Middle frontal gyrus (tissue), 1 donor: ENCODE results near the gene PPP2R3B.
"Not testable (repeated sequence)": the region's sequence is repeated elsewhere in the genome, so short reads cannot be mapped to it uniquely, and the experiment has no call there.

ENCODE experiments used
- DNase-seq: peaks from one replicate; pipeline ENCODE4 v3.0.0-alpha.2; 2015; ENCODE audit warnings: low spot score; ENCODE audit errors: extremely low spot score

PPP2R3B gene

DNA sequence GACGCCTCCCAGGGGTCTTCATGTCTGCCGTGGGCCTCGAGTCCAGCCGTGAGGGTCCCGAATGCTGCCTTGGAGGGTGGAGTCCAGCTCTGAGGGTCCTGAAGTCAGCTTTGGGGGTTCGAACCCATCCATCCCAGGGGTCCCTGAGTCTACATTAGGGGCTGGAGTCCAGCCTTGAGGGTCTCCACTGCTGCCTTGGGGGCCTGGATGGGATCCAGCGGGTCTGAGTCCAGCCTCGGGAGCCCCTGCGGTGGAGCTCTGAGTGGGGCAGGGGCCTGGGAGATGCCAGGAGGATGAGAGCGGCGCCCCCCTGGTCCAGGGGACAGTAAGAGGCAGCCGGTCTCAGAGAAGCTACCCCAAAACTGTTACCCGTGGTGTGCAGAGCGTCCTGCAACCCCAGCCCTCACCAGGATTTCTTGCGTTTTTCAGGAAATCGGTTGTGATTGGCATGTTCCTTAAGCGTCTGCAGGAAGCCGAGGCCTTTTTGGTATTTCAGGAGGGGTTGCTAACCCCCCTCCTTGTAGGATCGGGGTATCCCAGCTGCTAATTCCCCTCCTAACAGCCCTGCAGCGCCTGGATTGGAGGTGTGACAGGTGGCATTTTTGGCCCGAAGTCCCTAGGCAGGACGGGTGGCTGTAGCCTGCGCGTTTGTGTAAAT, 66.5 kb downstream of the PPP2R3B start:
- DNase-seq, result no peak

DNA sequence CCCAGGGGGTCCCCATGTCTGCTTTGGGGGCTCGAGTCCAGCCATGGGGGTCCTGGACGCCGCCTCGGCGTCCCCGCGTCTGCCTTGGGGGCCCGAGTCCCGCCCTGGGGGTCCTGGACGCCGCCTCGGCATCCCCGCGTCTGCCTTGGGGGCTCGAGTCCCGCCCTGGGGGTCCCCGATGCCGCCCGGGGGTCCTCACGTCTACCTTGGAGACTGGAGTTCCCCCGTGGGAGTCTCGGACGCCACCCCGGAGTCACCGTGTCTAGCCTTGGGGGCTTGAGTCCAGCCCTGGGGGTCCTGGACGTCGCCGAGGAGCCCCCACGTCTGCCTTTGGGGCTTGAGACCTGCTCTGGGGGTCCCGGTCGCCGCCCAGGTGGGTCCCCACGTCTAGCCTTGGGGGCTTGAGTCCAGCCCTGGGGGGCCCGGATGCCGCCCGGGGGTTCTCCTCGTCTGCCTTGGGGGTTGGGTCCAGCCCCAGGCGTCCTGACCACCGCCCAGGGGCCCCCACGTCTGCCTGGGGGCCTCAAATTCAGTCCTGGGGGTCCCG, 67.1 kb downstream of the PPP2R3B start:
- DNase-seq, result no peak

DNA sequence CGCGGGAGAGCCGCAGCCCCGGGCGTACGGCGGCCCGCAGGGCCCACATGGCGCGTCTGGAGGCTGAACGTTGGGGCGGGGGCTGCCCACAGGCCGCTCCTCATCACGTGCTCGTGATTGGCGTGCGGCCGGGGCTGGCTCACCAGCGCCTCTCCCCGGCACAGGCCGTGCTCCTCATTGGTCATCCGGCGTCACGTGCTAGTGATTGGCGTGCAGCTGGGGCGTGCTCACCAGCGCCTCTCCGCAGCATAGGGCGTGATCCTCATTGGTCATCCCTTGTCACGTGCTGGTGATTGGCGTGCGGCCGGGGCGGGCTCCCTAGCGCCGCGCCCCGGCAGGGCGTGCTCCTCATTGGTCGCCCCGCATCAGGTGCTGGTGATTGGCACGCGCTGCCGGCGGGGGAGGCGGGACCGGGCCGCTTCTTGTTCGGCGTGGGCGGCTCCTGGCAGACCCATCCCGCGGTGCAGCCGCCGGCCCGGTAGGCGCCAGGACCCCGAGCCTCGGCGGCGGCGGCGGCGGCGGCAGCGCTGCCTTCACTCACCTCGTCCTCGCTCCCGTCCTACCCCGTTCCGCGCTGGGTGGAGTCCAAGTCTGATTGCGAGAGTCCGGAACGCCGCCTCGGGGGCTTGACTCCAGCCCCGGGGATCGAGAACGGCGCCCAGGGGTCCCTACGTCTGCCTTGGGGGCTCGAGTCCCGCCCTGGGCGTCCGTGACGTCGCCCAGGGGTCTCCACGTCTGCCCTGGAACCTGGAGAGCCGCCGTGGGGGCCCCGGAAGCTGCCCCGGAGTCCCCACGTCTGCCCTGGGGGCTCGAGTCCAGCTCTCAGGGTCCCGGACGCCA, 67.7 kb downstream of the PPP2R3B start, which contains the start of gene GTPBP6:
GTPBP6 (minus strand) TSS at position 58 of the 840 bp plus-strand sequence; CDS start at position 49, 9 bp downstream.
- DNase-seq, result peak; percentile 99

DNA sequence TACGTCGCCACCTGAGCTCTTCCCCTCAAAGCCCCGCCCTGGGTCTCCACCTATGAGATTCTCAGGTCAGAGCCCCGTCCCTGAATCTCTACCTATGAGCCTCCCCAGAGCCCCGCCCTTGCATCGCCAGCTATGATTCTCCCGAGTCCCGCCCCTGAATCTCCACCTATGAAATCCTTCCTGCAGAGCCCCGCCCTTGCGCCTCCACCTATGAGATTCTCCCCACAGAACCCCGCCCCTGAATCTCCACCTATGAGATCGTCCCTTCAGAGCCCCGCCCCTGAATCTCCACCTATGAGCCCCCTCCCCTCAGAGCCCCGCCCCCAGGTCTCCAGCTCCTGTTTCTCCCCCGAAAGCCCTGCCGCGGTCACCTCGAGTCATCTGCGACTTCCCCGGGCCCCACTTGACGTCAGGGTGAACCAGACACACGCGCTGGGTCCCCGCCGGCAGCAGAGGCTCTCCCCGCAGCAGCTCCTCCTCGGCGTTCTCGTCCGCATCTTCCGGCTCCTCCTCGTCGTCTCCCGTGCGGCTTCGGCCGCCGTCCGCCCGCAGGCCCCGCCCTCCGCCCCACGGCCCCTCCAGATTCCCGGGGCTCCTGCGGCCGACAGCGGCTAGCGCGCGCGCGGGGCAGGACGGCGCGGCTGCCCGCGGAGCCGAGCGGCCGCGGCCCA, 68.5 kb downstream of the PPP2R3B start:
- peak; percentile 86 for DNase-seq

DNA sequence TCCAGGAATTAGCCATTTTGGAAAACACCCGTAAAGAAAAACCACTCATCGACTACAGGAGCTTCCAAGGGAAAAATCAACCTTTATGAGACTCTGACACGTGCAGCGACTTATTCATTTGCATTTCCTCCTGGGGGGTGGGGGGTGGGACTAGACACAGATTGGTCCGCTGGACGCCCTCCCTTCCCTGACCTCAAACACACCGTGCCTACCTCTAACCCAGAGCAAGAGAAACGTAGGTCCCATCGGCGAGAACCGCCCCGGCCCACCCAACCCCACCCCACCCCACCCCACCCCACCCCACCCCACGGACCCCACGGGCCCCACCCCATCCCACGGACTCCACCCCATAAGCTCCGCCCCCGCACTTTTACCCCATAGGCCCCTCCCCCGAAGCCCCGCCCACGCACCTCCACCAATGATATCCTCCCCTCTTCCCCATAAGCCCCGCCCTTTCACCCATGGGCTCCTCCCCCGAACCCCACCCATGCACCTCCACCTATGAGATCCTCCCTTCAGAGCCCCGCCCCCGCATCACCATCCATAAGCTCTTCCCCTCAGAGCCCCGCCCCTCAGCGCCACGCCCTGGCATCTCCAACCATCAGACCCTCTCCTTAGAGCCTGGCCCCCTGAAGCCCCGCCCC, 69.2 kb downstream of the PPP2R3B start:
- DNase-seq, result no peak

DNA sequence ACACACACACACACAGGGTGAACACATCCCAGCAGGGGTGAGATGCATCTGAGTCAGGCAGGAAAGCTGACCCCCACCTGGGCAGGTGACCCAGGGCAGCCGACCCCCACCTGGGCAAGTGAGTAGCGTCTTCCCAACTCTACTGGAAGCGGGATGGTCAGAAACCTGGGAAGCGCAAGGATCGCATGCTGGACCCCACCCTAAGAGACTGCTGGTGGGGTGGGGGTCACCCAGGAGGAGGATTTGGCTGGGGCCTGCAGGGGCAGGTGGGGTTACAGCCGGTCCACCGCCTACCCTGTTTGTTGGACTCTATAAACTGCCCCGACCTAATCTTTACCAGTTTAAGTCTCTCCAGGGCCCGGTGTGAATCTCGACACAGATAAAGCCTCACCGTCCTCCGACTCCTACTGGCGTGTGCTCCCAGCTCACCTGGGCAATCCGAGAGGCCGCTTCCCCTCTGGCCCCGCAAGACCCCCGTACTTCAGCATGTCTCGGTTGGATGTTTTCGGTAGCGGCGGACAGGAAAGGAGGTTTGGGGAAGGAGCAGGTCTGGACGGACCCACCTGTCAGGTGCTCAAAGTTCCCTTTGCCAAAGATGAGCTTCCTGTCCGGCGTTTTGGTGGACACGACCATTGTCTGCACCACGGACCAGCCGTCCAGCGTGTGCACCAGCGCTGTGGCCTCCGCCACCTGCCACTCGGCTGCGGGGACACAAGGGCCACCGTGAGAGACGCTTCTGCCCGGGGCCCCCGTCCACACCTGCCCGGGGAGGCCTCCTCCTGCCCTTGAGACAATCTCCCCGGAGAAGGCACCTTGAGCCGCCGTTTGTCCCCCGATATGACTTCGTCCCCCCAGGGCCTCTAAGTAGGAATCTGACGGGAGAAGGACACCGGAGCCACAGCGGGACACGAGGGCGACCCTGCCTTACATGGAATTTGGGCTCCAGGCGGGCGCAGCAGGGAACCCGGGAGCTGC, 70.1 kb downstream of the PPP2R3B start:
- DNase-seq, result no peak

DNA sequence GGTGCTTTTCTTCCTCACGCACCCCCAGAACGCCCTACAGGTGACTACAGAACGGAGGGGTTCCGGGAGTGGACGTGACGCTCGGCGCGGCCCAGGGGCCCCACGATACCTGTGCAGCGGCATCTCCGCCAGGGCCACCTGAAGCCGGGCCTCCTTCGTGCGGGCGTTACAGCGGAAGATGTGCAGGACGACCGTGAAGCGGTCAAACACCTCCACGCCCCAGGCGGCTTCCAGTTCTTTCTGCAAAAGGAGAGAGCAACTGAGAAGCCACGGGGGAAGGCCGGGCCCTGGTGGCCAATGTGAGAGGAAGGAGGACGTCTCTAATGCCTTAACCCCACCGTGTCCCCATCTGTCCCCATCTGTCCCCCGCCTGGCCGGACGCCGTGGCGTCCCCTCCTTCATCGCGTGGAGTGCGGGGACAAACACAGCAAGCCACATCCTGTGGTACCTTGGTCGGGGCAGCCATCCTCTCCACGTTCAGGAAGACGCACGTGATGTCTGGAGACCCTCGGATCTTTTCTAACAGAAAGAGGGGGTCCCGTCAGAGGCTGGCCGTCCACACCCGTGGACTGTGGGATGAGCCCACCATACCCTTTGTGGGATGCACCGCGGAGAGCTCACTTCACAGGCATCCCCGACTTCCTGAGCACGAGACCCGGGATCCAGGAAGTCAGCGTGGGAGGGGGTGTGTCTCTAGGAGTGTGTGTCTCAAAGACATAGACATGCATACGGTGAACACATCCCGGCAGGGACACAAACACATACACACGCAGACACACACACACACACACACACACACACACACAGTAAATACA, 71.7 kb downstream of the PPP2R3B start:
- no peak for DNase-seq

DNA sequence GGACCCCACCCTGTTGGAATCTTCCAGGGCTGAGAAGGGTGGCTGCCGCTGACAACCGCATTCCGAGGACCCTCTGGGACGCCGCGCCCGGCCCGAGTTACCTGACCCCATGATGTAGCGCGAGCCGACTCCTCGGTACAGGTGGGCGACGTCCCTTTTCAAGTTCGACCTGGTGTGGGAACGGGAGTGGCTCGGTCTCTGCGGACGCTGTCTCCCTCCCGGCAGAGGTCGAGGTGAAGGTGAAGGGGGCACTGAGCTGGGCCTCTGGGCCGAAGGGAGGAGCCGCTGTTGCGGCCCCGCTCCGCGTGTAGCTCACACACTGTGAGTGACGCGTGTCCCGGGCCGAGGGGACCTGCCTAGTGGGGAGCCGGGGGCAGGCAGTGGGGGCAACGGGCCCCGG, 72.7 kb downstream of the PPP2R3B start:
- DNase-seq, result no peak

DNA sequence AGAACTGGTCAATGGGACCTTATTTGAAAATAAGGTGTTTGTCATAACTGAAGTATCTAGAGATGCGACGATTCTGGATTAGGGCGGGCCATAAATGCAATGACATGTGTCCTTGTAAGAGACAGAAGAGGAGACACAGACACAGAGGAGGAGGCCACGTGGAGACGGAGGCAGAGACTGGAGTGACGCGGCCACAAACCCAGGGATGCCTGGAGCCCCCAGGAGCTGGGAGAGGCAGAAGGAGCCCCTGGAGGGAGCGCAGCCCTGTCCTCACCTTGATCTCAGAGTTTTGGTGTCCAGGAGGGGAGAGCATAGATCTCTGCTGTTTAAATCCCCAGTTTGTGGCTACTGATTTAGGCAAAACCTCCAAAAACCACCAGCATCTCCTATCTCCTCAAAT, 73.2 kb downstream of the PPP2R3B start:
- DNase-seq, result no peak

DNA sequence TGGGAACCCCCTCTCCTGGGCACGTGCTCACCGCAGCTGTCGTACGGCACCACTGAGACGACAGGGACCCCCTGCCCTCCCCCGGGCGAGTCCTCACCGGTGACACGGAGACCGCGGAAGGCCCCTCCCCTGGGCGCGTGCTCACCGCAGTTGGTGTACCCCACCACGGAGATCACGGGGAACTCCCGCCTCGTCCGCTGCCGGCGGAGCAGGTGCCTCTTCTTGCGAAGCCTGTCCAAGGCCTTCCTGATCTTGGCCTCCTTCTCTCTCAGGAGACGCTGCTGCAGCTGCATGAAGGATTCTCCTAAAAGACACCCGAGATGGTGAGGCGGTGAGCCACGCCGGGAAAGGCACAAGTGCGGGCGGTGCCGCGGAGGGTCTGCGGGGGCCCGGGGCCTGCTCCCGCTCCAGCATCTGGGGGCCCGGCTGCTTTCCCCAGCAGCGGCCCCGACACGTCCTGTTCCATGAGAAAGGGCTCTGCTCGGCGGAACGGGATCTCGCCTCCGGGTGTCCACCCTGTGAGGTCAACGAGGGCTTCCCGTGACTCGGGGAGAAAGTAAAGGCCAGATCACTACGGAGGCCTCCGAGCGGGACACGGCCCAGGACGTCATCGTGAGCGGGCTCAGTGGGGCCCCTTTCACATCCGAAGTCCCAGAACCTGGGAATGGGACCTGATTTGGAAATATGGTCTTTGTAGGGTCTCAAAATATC, 73.9 kb downstream of the PPP2R3B start:
- no peak for DNase-seq

DNA sequence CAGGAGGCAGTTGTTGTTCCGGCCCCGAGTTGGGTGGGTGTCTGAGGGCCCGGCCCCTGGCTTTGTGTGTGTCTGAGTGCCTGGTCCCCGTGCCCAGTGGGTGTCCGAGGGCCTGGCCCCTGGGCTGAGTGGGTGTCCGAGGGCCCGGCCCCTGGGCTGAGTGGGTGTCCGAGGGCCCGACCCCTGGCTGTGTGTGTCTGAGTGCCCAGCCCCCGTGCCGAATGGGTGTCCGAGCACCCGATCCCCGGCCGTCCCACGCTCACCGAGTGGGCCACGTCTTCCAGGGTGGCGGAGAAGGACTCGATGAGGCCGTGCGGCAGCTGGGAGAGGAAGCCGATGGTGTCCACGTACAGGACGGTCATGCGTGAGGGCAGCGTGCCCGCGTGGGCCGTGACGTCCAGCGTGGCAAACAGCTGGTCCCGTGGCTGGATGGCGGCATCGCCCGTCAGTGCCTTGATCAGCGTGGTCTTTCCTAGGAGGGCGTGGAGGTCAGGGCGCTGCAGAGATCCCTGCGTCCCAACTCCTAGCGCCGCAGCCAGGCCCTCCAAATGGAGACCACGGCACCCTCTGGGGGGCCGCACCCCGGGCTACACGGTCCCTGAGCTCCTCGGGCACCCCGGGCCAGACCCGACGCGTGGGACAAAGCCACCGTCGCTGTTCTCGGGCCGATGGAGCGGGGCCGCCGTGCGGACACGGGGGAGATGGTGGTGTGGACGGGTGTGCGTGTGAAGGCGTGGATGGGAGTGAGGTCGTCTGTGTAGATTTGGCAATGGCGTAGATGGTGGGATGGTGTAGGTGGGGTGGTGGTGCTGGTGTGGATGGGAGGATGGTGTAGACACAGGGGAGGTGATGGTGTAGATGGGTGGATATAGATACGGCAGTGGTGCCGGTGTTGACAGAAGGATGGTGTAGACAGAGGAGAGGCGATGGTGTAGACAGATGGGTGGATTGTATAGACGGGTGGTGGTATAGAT, 75.3 kb downstream of the PPP2R3B start:
- DNase-seq, result no peak

DNA sequence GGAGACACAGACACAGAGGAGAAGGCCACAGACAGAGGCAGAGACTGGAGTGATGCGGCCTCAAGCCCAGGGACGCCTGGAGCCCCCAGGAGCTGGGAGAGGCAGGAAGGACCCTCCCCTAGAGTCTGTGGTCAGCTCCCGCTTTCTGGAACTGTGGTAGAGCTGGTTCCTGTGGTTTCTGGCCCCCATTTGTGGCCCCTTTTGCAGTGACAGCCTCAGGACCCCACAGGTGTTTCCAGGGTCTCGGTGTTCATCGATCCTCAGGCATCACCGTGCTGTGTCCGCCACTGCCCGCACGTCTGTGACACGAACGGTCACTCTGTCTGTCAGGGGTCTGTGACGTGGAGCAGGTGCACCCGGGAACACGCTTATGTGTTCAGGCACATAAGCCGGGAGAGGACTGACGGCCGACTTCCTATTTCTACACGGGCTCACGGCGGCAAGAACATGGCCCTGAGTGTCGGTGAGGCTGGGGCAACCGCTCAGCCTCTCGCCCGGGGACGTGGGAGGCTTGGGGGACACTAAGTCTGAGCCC, 76.0 kb downstream of the PPP2R3B start:
- DNase-seq, result no peak

DNA sequence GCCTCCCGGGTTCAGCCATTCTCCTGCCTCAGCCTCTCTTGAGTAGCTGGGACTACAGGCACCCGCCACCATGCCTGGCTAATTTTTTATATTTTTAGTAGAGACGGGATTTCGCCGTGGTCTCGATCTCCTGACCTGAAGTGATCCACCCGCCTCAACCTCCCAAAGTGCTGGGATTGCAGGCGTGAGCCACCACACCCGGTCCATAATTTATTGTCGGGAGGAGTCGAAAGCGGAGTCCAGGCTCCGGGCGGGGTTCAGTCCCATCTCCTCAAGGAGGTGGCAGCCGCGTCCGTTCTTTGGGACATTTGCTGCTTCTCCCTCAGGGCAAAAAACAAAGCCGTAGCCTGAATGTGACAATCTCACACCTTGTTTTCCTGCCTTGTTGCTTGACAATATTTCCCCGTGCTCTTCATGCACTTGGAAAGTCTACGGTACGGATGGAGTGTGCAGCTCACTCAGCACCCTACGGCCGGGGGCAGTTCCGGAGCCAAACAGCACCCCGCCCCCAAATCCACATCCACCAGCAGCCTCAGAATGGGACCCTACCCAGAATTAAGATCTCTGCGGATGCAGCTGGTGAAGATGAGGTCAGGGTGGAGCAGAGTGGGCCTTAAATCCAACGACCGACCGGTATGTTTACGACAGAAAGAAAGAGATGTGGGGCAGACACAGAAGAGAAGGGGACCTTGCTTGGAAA, 77.7 kb downstream of the PPP2R3B start:
- DNase-seq, result no peak

DNA sequence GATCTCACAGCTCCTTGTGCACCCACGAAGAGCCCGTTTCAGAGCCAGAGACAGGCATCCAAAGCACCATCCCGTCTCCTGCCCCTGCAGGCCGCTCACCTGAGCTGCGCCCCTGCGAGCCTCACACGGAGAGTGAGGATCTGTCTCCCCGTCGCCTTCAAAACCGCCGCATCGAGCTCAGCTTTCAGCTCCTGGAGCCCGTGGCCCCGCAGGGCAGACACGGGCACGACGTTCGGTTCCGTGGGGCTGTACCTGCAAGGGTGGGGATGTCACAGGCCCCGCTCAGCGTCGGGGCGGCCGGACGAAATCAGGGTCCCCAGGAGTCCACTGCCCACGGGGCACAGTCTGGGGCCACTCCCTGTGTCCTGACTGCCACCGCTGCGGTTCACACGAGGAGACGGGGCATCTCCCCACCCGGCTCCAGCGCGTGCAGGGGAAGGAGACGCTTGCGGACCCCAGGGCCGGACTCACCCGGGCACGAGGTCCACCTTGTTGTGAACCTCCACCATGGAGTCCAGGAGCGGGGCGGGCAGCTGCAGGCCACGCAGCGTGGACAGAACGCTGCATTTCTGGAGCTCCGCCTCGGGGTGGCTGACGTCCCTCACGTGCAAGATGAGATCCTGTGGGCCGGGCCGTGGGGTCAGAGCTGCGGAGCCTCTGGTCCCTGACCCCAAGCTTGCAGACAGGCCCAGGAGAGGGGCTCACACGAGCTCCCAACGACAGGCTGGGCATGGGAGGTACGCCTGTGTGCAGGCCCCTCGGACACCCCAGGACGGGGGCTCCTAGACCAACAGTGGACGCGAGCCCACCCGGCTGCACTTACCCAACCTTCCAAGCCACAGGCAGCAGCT, 79.2 kb downstream of the PPP2R3B start:
- no peak for DNase-seq

DNA sequence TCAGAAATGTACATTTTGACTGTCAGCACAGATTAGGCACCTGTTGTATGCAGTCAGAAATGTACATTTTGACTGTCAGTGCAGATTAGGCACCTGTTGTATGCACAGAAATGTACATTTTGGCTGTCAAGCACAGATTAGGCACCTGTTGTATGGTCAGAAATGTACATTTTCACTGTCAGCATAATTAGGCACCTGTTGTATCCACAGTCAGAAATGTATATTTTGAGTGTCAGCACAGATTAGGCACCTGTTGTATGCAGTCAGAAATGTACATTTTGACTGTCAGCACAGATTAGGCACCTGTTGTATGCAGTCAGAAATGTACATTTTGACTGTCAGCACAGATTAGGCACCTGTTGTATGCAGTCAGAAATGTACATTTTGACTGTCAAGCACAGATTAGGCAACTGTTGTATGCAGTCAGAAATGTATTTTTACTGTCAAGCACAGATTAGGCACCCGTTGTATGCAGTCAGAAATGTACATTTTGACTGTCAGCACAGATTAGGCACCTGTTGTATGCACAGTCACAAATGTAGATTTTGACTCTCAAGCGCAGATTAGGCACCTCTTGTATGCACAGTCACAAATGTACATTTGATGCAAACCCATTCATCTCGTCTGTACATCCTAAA, 80.0 kb downstream of the PPP2R3B start:
- DNase-seq, result not testable (repeated sequence)
